HG03558 (cell line): ENCODE measurements around the gene RNF224.
"Not testable (repeated sequence)": the region's sequence is repeated elsewhere in the genome, so short reads cannot be mapped to it uniquely, and the experiment has no call there.

Experiments used
- ATAC-seq: cut with Tn5 transposase; IDR thresholded peaks from one replicate; pipeline ENCODE4 v1.9.1; 2021; ENCODE audit warnings: moderate number of reproducible peaks; ENCODE audit not compliant: unreplicated experiment; ENCODE audit errors: extremely low read depth

The RNF224 gene

GRCh38 chr9:137251194-137251461 is 23.8 kb downstream of the RNF224 start, which contains the start of gene STPG3:
Gene STPG3 (plus strand): TSS chr9:137251286. CDS start chr9:137251287, 1 bp downstream.
- ATAC-seq: no peak

- ATAC-seq: no peak
Observed at GRCh38 chr9:137251490-137252268, 24.4 kb downstream of the RNF224 start.

- no peak for ATAC-seq
Observed at GRCh38 chr9:137252555-137253506, 25.5 kb downstream of the RNF224 start.

- ATAC-seq: no peak
Observed at GRCh38 chr9:137253717-137254623, 26.7 kb downstream of the RNF224 start.

GRCh38 chr9:137254624-137255447 is 27.5 kb downstream of the RNF224 start, which contains the start of gene NELFB:
Gene NELFB (plus strand): TSS chr9:137255327.
- peak; percentile 39 for ATAC-seq

GRCh38 chr9:137255448-137256114 is 28.3 kb downstream of the RNF224 start:
- ATAC-seq: no peak

- ATAC-seq: no peak
Observed at GRCh38 chr9:137256362-137256761, 29.1 kb downstream of the RNF224 start.

- ATAC-seq: no peak
Observed at GRCh38 chr9:137256856-137257255, 29.6 kb downstream of the RNF224 start.

GRCh38 chr9:137262173-137262908 is 35.0 kb downstream of the RNF224 start:
- not testable (repeated sequence) for ATAC-seq

GRCh38 chr9:137262909-137263285 is 35.6 kb downstream of the RNF224 start:
- ATAC-seq: no peak

GRCh38 chr9:137263506-137263905 is 36.2 kb downstream of the RNF224 start:
- no peak for ATAC-seq

- no peak for ATAC-seq
Observed at GRCh38 chr9:137264067-137264466, 36.8 kb downstream of the RNF224 start.

GRCh38 chr9:137265496-137266161 is 38.3 kb downstream of the RNF224 start:
- ATAC-seq: no peak

GRCh38 chr9:137266162-137266527 is 38.8 kb downstream of the RNF224 start:
- ATAC-seq: no peak

GRCh38 chr9:137266585-137267453 is 39.5 kb downstream of the RNF224 start:
- ATAC-seq: no peak

- ATAC-seq: no peak
Observed at GRCh38 chr9:137267933-137268355, 40.6 kb downstream of the RNF224 start.
